Aorta (tissue), 5 donors: ENCODE data around the gene MOV10. TPM values are rescaled to one million over a fixed set of nuclear protein-coding genes. Genes with fewer than 3 reads are reported as not detected.
"Not testable (repeated sequence)": the region's sequence is repeated elsewhere in the genome, so short reads cannot be mapped to it uniquely, and the experiment has no call there.

ENCODE experiments used
- ATAC-seq: fragments of 200-7000 bp; cut with Tn5 transposase; one replicate; pipeline ENCODE4 v1.9.1; 2022; ENCODE audit warnings: moderate library complexity; ENCODE audit not compliant: low FRiP score
- DNase-seq, 2 donors: peaks; one replicate each; pipeline ENCODE4 v3.0.0-alpha.2; 2020
- H3K27ac ChIP-seq, 2 donors: one replicate each; pipeline ENCODE4 v1.5.1; 2013; ENCODE audit warnings: low read length in 2 of 2, mild to moderate bottlenecking in 2 of 2, moderate library complexity in 2 of 2, control low read depth in 1 of 2, inconsistent platforms in 1 of 2, low read depth in 1 of 2
- H3K27me3 ChIP-seq, 2 donors: one replicate each; pipeline ENCODE4 v1.6.1; 2013; ENCODE audit warnings: control low read depth in 1 of 2, low read length in 1 of 2, mild to moderate bottlenecking in 1 of 2, moderate library complexity in 1 of 2; ENCODE audit not compliant: insufficient read depth in 2 of 2, control insufficient read depth in 1 of 2
- H3K36me3 ChIP-seq, 2 donors: one replicate each; pipeline ENCODE4 v1.6.1; 2013; ENCODE audit warnings: control low read depth in 1 of 2, low read length in 1 of 2, mild to moderate bottlenecking in 1 of 2; ENCODE audit not compliant: insufficient read depth in 2 of 2, control insufficient read depth in 1 of 2
- H3K4me1 ChIP-seq, 2 donors: one replicate each; pipeline ENCODE4 v1.6.1; 2013; ENCODE audit warnings: low read length in 2 of 2, control low read depth in 1 of 2, mild to moderate bottlenecking in 1 of 2, moderate library complexity in 1 of 2; ENCODE audit not compliant: insufficient read depth in 2 of 2, control insufficient read depth in 1 of 2
- H3K4me3 ChIP-seq, 2 donors: one replicate each; pipeline ENCODE4 v1.5.1; 2013; ENCODE audit warnings: low read length in 2 of 2, control low read depth in 1 of 2, mild to moderate bottlenecking in 1 of 2
- H3K9me3 ChIP-seq: one replicate; pipeline ENCODE4 v1.6.1; 2013; ENCODE audit warnings: mild to moderate bottlenecking, low read length; ENCODE audit not compliant: control insufficient read depth
- WGBS, 2 donors: extraction: QIAGEN DNeasy Blood & Tissue Kit; methylation state at CpG; one replicate each; pipeline ENCODE4 v1.1.7; 2013; 5-methylcytosine and 5-hydroxymethylcytosine counted together
- intact Hi-C, 2 donors: fragments of 100-400 bp; cut with DNase I; formaldehyde crosslinking; loops; one replicate each; pipeline versions ENCODE4 v1.14.2 to v1.15.0; 2022
- polyA plus RNA-seq, 2 donors: library from polyadenylated mRNA; stranded (reverse); fragments of 200-250 nt; gene quantifications; one replicate each; pipeline ENCODE4 v1.2.3, GENCODE V29; 2013
- total RNA-seq, 2 donors: library from RNA; stranded (reverse); fragmentation: NEBNext Ultra II Directional; extraction: Animal tissue kit (Norgen Biotek cat#: 25700); gene quantifications; one replicate each; pipeline ENCODE4 v1.2.1, GENCODE V29; 2021
- donor health status: healthy with polysubstance abuse.
- donor health status: Bipolar disorder and iron deficiency.
- donor health status: DM: no; HTN: no; CAD: no.
- donor health status: DM: no; HTN: no; CAD: no.
- donor health status: DM: yes; HTN: yes; CAD: no.

The MOV10 gene
- total and polyA plus RNA-seq, 4 donors = 10.8 to 73.4 (median 45.1) TPM

DNA sequence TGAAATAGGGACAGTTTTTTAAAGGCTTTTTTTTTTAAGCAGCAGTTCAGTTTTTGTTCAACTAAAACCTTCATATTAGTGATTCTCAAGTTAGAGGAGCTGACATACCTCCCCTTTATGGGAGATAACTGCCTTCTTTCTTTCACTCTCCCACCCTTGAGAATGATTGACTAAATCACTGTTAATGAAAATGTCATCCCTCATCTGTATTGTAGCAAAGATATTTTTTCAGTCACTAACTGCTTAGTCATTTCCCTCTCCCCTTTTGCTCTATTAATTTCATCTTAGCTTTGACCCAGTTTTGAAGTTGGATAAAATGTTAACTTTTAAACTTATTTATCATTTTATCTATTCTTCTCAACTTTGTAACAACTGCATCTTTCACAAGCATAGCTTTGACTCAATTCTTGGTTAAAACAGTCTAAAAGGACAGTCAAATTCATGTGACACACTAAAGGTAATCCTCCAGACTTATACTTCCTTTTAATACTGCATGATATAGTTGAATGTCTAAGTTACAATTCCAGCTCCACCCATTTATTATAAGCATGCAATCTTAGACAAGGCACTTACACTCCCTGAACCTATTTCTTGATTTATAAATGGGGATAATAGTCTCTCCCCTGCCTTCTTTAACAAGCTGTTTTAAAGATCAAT lies 37.7 kb upstream of the MOV10 start:
- no peaks in the 10 kb centered on the region for H3K4me1 ChIP-seq
- no peaks in the 10 kb centered on the region for H3K27me3 ChIP-seq
- no peak overlapping the region for H3K4me3 ChIP-seq
- ATAC-seq (no peak), DNase-seq (no peak)
- intact Hi-C loops = loop anchor here in 1 of 2 donors (5.0 kb wide), 1 partner anchor 66 kb away; no protein-coding TSS in a partner anchor
- H3K27ac ChIP-seq = no peak overlapping the region
- H3K36me3 ChIP-seq = no peaks in the 10 kb centered on the region
- no peaks in the 10 kb centered on the region for H3K9me3 ChIP-seq

DNA sequence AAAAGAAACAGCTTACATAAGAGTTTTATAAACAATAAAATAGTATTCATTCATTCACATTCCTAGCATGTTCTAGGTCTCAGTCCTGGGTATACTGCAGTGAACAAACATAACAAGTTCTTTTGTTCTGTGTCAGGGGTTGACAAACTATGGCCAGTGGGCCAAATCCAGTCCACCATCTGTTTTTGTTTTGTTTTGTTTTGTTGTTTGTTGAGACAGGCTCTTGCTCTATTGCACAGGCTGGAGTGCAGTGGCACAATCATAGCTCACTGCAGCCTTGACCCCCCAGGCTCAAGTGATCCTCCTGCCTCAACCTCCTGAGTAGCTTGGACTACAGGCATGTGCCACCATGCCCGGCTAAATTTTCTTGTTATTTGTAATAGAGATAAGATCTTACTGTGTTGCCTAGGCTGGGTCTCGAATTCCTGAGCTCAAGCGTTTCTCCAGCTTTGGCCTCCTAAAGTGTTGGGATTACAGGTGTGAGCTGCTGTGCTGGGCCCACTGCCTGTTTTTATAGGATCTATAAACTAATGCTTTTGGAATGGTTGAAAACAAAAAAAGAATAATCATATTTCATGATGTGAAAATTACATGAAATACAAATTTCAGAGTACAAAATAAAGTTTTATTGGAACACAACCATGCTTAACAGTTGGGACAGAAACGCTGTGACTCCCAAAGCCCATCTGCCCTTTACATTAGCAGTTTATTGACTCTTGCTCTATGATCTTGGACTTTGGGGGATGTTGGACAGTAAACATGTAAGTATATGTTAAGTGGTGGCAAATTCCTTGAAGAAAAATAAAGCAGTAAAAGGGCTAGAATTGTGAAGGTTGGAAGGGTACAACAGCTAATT lies 37.0 kb upstream of the MOV10 start:
- H3K36me3 ChIP-seq = no peaks in the 10 kb centered on the region
- H3K27me3 ChIP-seq = no peaks in the 10 kb centered on the region
- H3K4me3 ChIP-seq = no peak overlapping the region
- H3K4me1 ChIP-seq = no peaks in the 10 kb centered on the region
- DNase-seq = no peak
- intact Hi-C loops = loop anchor here in 1 of 2 donors (5.0 kb wide), 1 partner anchor 65 kb away; no protein-coding TSS in a partner anchor
- no peak for ATAC-seq
- 42 to 44% methylated on average over 4 of the region's 4 CpGs for WGBS, 2 donors
- H3K27ac ChIP-seq = no peak overlapping the region
- H3K9me3 ChIP-seq = no peaks in the 10 kb centered on the region

DNA sequence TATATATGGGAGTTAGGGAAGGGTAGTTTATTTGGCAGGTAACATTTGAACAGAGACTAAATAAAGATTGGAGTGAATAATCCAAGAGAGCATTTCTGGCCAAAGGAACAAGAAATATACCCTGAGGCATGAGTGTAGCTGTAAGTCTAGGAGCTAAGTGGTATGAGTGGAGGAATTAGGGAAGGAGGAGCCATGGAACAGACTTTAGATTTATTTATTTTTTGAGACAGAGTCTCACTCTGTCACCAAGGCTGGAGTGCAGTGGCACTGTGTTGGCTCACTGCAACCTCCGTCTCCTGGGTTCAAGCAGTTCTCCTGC lies 36.4 kb upstream of the MOV10 start:
- ATAC-seq (no peak), DNase-seq (no peak)
- Histone ChIP-seq H3K27me3 (no peaks in the 10 kb centered on the region), H3K4me1 (no peaks in the 10 kb centered on the region), H3K4me3 (no peak overlapping the region), H3K36me3 (no peaks in the 10 kb centered on the region), H3K27ac (no peak overlapping the region), H3K9me3 (no peaks in the 10 kb centered on the region)
- intact Hi-C loops = loop anchor here in 1 of 2 donors (5.0 kb wide), 1 partner anchor 64 kb away; no protein-coding TSS in a partner anchor
- WGBS, 2 donors = 81 to 83% methylated on average over 1 of the region's 1 CpG

DNA sequence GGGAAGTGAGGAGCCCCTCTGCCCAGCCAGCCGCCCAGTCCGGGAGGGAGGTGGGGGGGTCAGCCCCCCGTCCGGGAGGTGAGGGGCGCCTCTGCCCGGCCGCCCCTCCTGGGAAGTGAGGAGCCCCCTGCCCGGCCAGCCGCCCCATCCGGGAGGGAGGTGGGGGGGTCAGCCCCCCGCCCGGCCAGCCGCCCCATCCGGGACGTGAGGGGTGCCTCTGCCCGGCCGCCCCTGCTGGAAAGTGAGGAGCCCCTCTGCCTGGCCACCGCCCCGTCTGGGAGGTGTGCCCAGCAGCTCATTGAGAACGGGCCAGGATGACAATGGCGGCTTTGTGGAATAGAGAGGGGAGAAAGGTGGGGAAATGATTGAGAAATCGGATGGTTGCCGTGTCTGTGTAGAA lies 34.0 kb upstream of the MOV10 start:
- H3K36me3 ChIP-seq, H3K27me3 ChIP-seq, DNase-seq, H3K4me3 ChIP-seq, ATAC-seq, H3K9me3 ChIP-seq, intact Hi-C loops, H3K27ac ChIP-seq, H3K4me1 ChIP-seq: not testable (repeated sequence)
- 87 to 91% methylated on average over 21 to 23 of the region's 23 CpGs for whole genome bisulfite sequencing, 2 donors

- Histone ChIP-seq H3K27me3 (no peaks in the 10 kb centered on the region), H3K9me3 (no peaks in the 10 kb centered on the region), H3K4me1 (no peaks in the 10 kb centered on the region), H3K27ac (no peak overlapping the region), H3K36me3 (no peaks in the 10 kb centered on the region), H3K4me3 (no peak overlapping the region)
- 46 to 47% methylated on average over 2 of the region's 2 CpGs for WGBS, 2 donors
- ATAC-seq (no peak), DNase-seq (no peak)
- intact Hi-C loops = no loop called here
These were observed 31.4 kb upstream of the MOV10 start for GRCh38 chr1:112643080-112643479.

DNA sequence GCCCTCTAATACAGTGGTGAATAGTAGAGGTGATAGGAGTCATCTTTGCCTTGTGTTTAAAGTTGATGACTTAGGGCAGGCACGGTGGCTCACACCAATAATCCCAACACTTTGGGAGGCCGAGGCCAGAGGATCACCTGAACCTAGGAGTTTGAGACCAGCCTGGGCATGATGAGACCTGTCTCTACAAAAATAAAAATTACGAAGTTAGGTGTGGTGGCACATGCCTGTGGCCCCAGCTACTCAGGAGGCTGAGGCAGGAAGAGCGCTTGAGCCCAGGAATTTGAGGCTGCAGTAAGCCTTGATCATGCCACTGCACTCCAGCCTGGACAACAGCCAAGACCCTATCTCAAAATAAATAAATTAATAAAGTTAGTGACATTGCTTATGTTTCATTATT lies 28.2 kb upstream of the MOV10 start:
- no peak overlapping the region for H3K27ac ChIP-seq
- H3K27me3 ChIP-seq = no peaks in the 10 kb centered on the region
- no peak for ATAC-seq
- no peaks in the 10 kb centered on the region for H3K4me1 ChIP-seq
- DNase-seq = no peak
- no peaks in the 10 kb centered on the region for H3K9me3 ChIP-seq
- 91 to 96% methylated on average over 4 of the region's 4 CpGs for WGBS, 2 donors
- intact Hi-C loops = no loop called here
- peaks cover 0 to 3% of the 10 kb centered on the region in 2 donors for H3K36me3 ChIP-seq
- H3K4me3 ChIP-seq = no peak overlapping the region

DNA sequence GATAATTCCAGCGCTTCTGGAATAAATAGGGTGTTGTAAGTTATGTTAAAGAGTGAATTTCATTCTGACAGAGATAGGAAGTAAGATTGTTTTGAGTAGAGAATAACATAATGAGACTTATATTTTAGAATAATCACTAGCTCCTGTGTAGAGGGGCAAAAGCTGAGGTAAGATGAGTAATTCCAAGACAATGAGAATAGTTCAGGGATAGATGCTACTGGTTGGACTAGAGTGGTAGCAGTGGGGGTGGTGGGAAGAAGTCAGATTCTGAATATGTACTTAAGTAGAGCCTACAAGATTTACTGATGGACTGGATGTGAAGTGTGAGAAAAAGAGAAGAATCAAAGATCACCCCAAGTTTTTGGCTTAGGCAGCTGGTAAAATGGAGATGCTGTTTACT lies 23.3 kb upstream of the MOV10 start:
- WGBS, 2 donors = 95 to 100% methylated on average over 1 of the region's 1 CpG
- H3K4me1 ChIP-seq = no peaks in the 10 kb centered on the region
- no peak overlapping the region for H3K27ac ChIP-seq
- peaks cover 0 to 3% of the 10 kb centered on the region in 2 donors for H3K36me3 ChIP-seq
- intact Hi-C loops = no loop called here
- H3K27me3 ChIP-seq = no peaks in the 10 kb centered on the region
- H3K9me3 ChIP-seq = no peaks in the 10 kb centered on the region
- no peak overlapping the region for H3K4me3 ChIP-seq
- ATAC-seq (no peak), DNase-seq (no peak)

DNA sequence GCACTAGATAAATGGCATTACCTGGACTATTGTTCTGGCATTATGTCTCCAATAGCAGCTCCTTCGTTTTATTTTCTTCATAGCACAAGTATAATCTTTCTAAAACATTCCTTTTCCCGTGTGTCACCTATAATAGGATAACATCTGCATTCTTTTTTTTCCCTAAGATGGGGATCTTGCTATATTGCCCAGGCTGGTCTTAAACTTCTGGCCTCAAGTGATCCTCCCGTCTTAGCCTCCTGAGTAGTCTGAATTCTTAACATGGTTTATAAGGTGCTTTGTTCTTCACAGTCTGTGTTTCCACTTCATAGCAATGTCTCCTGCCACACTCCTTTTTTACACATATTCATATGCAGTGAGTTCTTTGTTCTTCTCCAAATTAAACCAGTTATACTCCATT lies 8.6 kb upstream of the MOV10 start:
- peaks cover 3 to 7% of the 10 kb centered on the region in 2 donors for H3K36me3 ChIP-seq
- DNase-seq (no peak), ATAC-seq (no peak)
- no peak overlapping the region for H3K4me3 ChIP-seq
- intact Hi-C loops = no loop called here
- H3K9me3 ChIP-seq = no peaks in the 10 kb centered on the region
- H3K27ac ChIP-seq = no peak overlapping the region
- no peaks in the 10 kb centered on the region for H3K4me1 ChIP-seq
- WGBS, 2 donors = 68 to 84% methylated on average over 3 of the region's 3 CpGs
- H3K27me3 ChIP-seq = no peaks in the 10 kb centered on the region

DNA sequence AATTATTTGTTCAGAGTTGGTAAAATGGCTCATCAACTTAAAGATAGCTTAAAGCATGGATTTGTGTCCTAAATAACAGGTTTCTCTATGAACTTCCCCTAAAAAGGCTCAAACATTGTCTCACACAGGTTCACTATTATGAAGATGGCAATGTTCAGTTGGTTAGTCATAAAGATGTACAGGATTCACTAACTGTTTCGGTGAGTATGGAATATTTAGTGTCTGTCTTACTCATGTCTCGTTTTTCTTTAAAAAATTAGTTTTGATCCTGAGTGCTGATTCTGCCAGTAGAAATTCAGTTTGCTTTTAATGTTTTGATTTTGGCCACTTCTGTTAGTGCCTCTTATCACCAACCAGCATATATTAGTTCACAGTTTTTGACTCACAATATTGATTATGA lies 7.5 kb upstream of the MOV10 start:
- H3K36me3 ChIP-seq = peaks cover 2 to 4% of the 10 kb centered on the region in 2 donors
- 94 to 98% methylated on average over 2 of the region's 2 CpGs for WGBS, 2 donors
- H3K4me1 ChIP-seq = no peaks in the 10 kb centered on the region
- H3K27ac ChIP-seq = no peak overlapping the region
- no peak overlapping the region for H3K4me3 ChIP-seq
- intact Hi-C loops = no loop called here
- H3K9me3 ChIP-seq = no peaks in the 10 kb centered on the region
- H3K27me3 ChIP-seq = no peaks in the 10 kb centered on the region
- DNase-seq (no peak), ATAC-seq (no peak)
